HG03064 (cell line): ENCODE results near the gene CREB5.

Source experiments
- ATAC-seq: cut with Tn5 transposase; IDR thresholded peaks from one replicate; pipeline ENCODE4 v1.9.1; 2021; ENCODE audit warnings: low read depth; ENCODE audit not compliant: unreplicated experiment

Gene CREB5

GRCh38 chr7:28697913-28698563 is 285.7 kb downstream of the CREB5 start:
- ATAC-seq: no peak

- ATAC-seq: no peak
Observed at GRCh38 chr7:28698840-28699239, 286.5 kb downstream of the CREB5 start.

- ATAC-seq: no peak
Observed at GRCh38 chr7:28700096-28700495, 287.8 kb downstream of the CREB5 start.

- ATAC-seq: no peak
Observed at GRCh38 chr7:28700790-28701203, 288.5 kb downstream of the CREB5 start.

- no peak for ATAC-seq
Observed at GRCh38 chr7:28701731-28702130, 289.4 kb downstream of the CREB5 start.

- ATAC-seq: no peak
Observed at GRCh38 chr7:28702171-28702570, 289.9 kb downstream of the CREB5 start.

- no peak for ATAC-seq
Observed at GRCh38 chr7:28703037-28703765, 290.9 kb downstream of the CREB5 start.

- no peak for ATAC-seq
Observed at GRCh38 chr7:28704706-28705105, 292.4 kb downstream of the CREB5 start.

GRCh38 chr7:28705350-28705749 is 293.0 kb downstream of the CREB5 start:
- ATAC-seq: peak; percentile 75

GRCh38 chr7:28706584-28706983 is 294.3 kb downstream of the CREB5 start:
- no peak for ATAC-seq

- no peak for ATAC-seq
Observed at GRCh38 chr7:28707291-28707690, 295.0 kb downstream of the CREB5 start.

GRCh38 chr7:28708033-28708951 is 296.0 kb downstream of the CREB5 start:
- ATAC-seq: no peak

- ATAC-seq: no peak
Observed at GRCh38 chr7:28709748-28710147, 297.4 kb downstream of the CREB5 start.

- no peak for ATAC-seq
Observed at GRCh38 chr7:28711114-28711513, 298.8 kb downstream of the CREB5 start.

GRCh38 chr7:28714459-28715120 is 302.3 kb downstream of the CREB5 start:
- no peak for ATAC-seq

- no peak for ATAC-seq
Observed at GRCh38 chr7:28717445-28718054, 305.2 kb downstream of the CREB5 start.

- ATAC-seq: no peak
Observed at GRCh38 chr7:28718055-28718481, 305.8 kb downstream of the CREB5 start.

- ATAC-seq: no peak
Observed at GRCh38 chr7:28718545-28718944, 306.2 kb downstream of the CREB5 start.

GRCh38 chr7:28722684-28723083 is 310.4 kb downstream of the CREB5 start:
- no peak for ATAC-seq

GRCh38 chr7:28723336-28723735 is 311.0 kb downstream of the CREB5 start:
- no peak for ATAC-seq
